IMR-90 (cell line): ENCODE data around the gene PDZD2.

Experiments used
- BHLHE40 ChIP-seq: fragments of 150-350 bp; IDR thresholded peaks from 2 replicates; pipeline ENCODE4 v1.6.1; 2016; ENCODE audit warnings: mild to moderate bottlenecking, low read depth, low read length
- CEBPB ChIP-seq: IDR thresholded peaks from 2 replicates; pipeline ENCODE4 v1.6.1; 2012; ENCODE audit warnings: low read depth, low read length, improper control_type of control experiment
- CTCF ChIP-seq: conservative IDR thresholded peaks from 2 replicates; pipeline ENCODE4 v1.5.1; 2012; ENCODE audit warnings: mild to moderate bottlenecking, low read depth, low read length, improper control_type of control experiment
- ELK1 ChIP-seq: fragments of 150-350 bp; IDR thresholded peaks from 2 replicates; pipeline ENCODE4 v1.6.1; 2016; ENCODE audit warnings: low read depth, mild to moderate bottlenecking, low read length, moderate library complexity, borderline replicate concordance
- FOS ChIP-seq: fragments of 150-350 bp; IDR thresholded peaks from 2 replicates; pipeline ENCODE4 v1.6.1; 2016; ENCODE audit warnings: low read depth, low read length
- MAFK ChIP-seq: IDR thresholded peaks from 2 replicates; pipeline ENCODE4 v1.6.1; 2012; ENCODE audit warnings: low read depth, low read length, improper control_type of control experiment
- MXI1 ChIP-seq: IDR thresholded peaks from 2 replicates; pipeline ENCODE4 v1.6.1; 2012; ENCODE audit warnings: low read depth, mild to moderate bottlenecking, low read length, moderate library complexity, borderline replicate concordance
- POLR2A ChIP-seq: IDR thresholded peaks from 2 replicates; pipeline ENCODE4 v1.6.1; 2012; ENCODE audit warnings: mild to moderate bottlenecking, low read depth, low read length
- RAD21 ChIP-seq: IDR thresholded peaks from 2 replicates; pipeline ENCODE4 v1.6.1; 2012; ENCODE audit warnings: low read length, improper control_type of control experiment
- RCOR1 ChIP-seq: IDR thresholded peaks from 2 replicates; pipeline ENCODE4 v1.6.1; 2012; ENCODE audit warnings: mild to moderate bottlenecking, low read length, improper control_type of control experiment; ENCODE audit not compliant: insufficient replicate concordance
- RFX5 ChIP-seq: IDR thresholded peaks from 2 replicates; pipeline ENCODE4 v1.8.0; 2012; ENCODE audit warnings: low read depth, mild to moderate bottlenecking, low read length, moderate library complexity
- SMC3 ChIP-seq: fragments of 150-350 bp; IDR thresholded peaks from 2 replicates; pipeline ENCODE4 v1.6.1; 2016; ENCODE audit warnings: low read depth, mild to moderate bottlenecking, antibody characterized with exemption, low read length, moderate library complexity
- USF2 ChIP-seq: fragments of 150-350 bp; IDR thresholded peaks from 2 replicates; pipeline ENCODE4 v1.6.1; 2017; ENCODE audit warnings: mild to moderate bottlenecking, antibody characterized with exemption, low read length, low read depth

GRCh38 chr5:31825518-31826068, 186.7 kb downstream of the PDZD2 start:
- TF ChIP-seq USF2, result no peak
- no peak for TF ChIP-seq RCOR1
- peak; percentile 75 for TF ChIP-seq CTCF
- no peak for TF ChIP-seq MAFK
- TF ChIP-seq POLR2A, result no peak
- TF ChIP-seq MXI1, result no peak
- TF ChIP-seq RAD21, result peak; percentile 73
- no peak for TF ChIP-seq FOS
- peak; percentile 82 for TF ChIP-seq SMC3
- TF ChIP-seq ELK1, result no peak
- TF ChIP-seq BHLHE40, result no peak
- no peak for TF ChIP-seq CEBPB
- TF ChIP-seq RFX5, result no peak
